Fibroblast of mammary gland (primary cell): ENCODE data around the gene PLEKHA6.
A peak's percentile ranks its signal among the peaks of the same experiment; 100 is the strongest.

Experiments used
- DNase-seq: peaks from one replicate; pipeline ENCODE4 v3.0.0-alpha.2; 2010; ENCODE audit warnings: low read depth
- H3K4me3 ChIP-seq: 2 replicates; pipeline ENCODE4 v1.5.1; 2011; ENCODE audit warnings: low read depth, mild to moderate bottlenecking, low read length, moderate library complexity; ENCODE audit not compliant: control insufficient read depth
- CTCF ChIP-seq: conservative IDR thresholded peaks from 2 replicates; pipeline ENCODE4 v1.5.1; 2011; ENCODE audit warnings: low read depth, low read length, inconsistent platforms; ENCODE audit not compliant: control insufficient read depth, insufficient read depth

PLEKHA6 gene

GRCh38 chr1:204370176-204370575 lies 10.4 kb upstream of the PLEKHA6 start:
- no peak for TF ChIP-seq CTCF

GRCh38 chr1:204368996-204369726 lies 9.4 kb upstream of the PLEKHA6 start:
- TF ChIP-seq CTCF, result no peak
- DNase-seq, result no peak
- H3K4me3 ChIP-seq, result no peak overlapping the region

More at GRCh38 chr1:204370176-204370575, 10.4 kb upstream of the PLEKHA6 start:
- no peak for DNase-seq
- no peak overlapping the region for H3K4me3 ChIP-seq

- peak; percentile 20 for DNase-seq
- TF ChIP-seq CTCF, result no peak
- H3K4me3 ChIP-seq, result no peak overlapping the region
Observed at GRCh38 chr1:204367956-204368355, 8.2 kb upstream of the PLEKHA6 start.

GRCh38 chr1:204367193-204367858 lies 7.6 kb upstream of the PLEKHA6 start:
- H3K4me3 ChIP-seq, result no peak overlapping the region
- no peak for DNase-seq

GRCh38 chr1:204366759-204367158 lies 7.0 kb upstream of the PLEKHA6 start:
- no peak for DNase-seq
- peak; percentile 38 for TF ChIP-seq CTCF
- H3K4me3 ChIP-seq, result no peak overlapping the region

More at GRCh38 chr1:204367193-204367858, 7.6 kb upstream of the PLEKHA6 start:
- no peak for TF ChIP-seq CTCF

DNA sequence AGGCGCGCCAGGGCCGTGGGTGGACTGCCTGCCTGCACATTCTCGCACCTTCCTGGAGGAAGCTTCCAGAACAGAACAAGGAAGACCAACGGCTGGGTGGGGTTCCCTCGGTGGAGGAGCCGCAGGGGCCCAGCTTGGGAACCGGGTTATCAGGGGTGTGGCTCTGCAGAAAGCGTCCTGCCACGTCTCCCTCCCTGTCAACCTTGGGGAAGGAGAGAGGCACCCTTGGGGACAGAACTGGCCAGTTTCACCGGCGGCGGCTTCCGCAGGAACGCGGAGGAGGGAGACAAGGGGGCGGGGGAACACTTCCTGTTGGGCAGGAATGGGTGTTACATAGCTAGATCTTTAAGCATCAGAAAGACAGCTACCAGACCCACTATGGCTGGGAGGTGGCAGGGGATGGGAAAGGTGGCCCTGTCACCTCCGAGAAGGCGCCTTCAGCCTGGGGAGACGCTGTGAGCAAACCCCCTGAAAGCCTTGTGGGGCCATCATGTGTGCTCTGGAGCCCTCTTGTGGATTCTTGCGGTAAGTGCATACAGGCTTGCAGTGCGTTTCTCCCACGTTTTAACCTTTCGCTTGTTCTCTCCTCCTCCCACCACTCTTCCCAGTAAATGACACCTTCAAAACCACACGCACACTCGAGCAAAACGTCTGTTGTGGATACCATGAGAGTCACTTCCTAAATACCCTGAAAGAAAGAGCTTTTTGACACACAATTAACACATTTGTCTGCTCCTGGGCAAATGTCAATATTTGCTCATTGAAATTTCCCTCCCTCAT lies 3.8 kb upstream of the PLEKHA6 start:
- H3K4me3 ChIP-seq, result peak overlapping the region; percentile 46
- peak; percentile 72 for DNase-seq
- TF ChIP-seq CTCF, result peak; percentile 98
